Keratinocyte (primary cell): Measurements from ENCODE around the gene PDE12. TPM values are rescaled to one million over a fixed set of nuclear protein-coding genes. Genes with fewer than 3 reads are reported as not detected.

Experiments used
- DNase-seq: peaks from one replicate; pipeline ENCODE4 v3.0.0-alpha.2; 2011; ENCODE audit warnings: low read depth, missing footprints, low spot score
- FAIRE-seq: peaks from 2 replicates; lab custom pipeline; 2011; peaks lifted over from hg19 to GRCh38; lab: Jason Lieb, UNC
- H2AFZ ChIP-seq: 2 replicates; pipeline ENCODE4 v1.6.0; 2012; ENCODE audit warnings: low read length, control low read depth, inconsistent platforms; ENCODE audit not compliant: control insufficient read depth
- H3K27ac ChIP-seq: 2 replicates; pipeline ENCODE4 v1.5.1; 2011; ENCODE audit warnings: low read length; ENCODE audit not compliant: control insufficient read depth, insufficient read depth
- H3K27me3 ChIP-seq: 3 replicates; pipeline ENCODE4 v1.6.0; 2011; ENCODE audit warnings: low read length; ENCODE audit not compliant: control insufficient read depth, insufficient read depth; ENCODE audit errors: extremely low read depth
- H3K36me3 ChIP-seq, 2 experiments: 2 replicates in 1 of 2; 3 replicates in 1 of 2; pipeline ENCODE4 v1.5.1; 2011; ENCODE audit warnings: low read length in 2 of 2, mild to moderate bottlenecking in 1 of 2; ENCODE audit not compliant: control insufficient read depth in 2 of 2, insufficient read depth in 2 of 2; ENCODE audit errors: extremely low read depth in 1 of 2
- H3K4me1 ChIP-seq: 3 replicates; pipeline ENCODE4 v1.5.1; 2011; ENCODE audit warnings: low read length; ENCODE audit not compliant: control insufficient read depth, insufficient read depth; ENCODE audit errors: extremely low read depth
- H3K4me2 ChIP-seq: 3 replicates; pipeline ENCODE4 v1.6.0; 2011; ENCODE audit warnings: low read depth, low read length; ENCODE audit not compliant: control insufficient read depth, insufficient read depth; ENCODE audit errors: extremely low read depth
- H3K4me3 ChIP-seq, 3 experiments: fragments of 200-600 bp in 1 of 3; sonication (generic) in 1 of 3; 2 replicates in 2 of 3; 3 replicates in 1 of 3; pipeline ENCODE4 v1.5.1; 2011 to 2016; ENCODE audit warnings: low read length in 3 of 3, mild to moderate bottlenecking in 3 of 3, control low read depth in 2 of 3, inconsistent platforms in 1 of 3, low read depth in 1 of 3, mixed read lengths in 1 of 3, mixed run types in 1 of 3, moderate library complexity in 1 of 3; ENCODE audit not compliant: control insufficient read depth in 2 of 3, insufficient read depth in 2 of 3; ENCODE audit errors: extremely low read depth in 1 of 3
- H3K79me2 ChIP-seq: 2 replicates; pipeline ENCODE4 v1.6.0; 2012; ENCODE audit warnings: low read length; ENCODE audit not compliant: control insufficient read depth, insufficient read depth
- H3K9ac ChIP-seq: 3 replicates; pipeline ENCODE4 v1.6.0; 2011; ENCODE audit warnings: low read length; ENCODE audit not compliant: control insufficient read depth, insufficient read depth; ENCODE audit errors: extremely low read depth
- H3K9me1 ChIP-seq: 3 replicates; pipeline ENCODE4 v1.6.0; 2011; ENCODE audit warnings: low read length; ENCODE audit not compliant: control insufficient read depth, insufficient read depth; ENCODE audit errors: extremely low read depth
- H3K9me3 ChIP-seq: 2 replicates; pipeline ENCODE4 v1.5.1; 2012; ENCODE audit warnings: low read depth, low read length; ENCODE audit not compliant: control insufficient read depth
- H4K20me1 ChIP-seq: 3 replicates; pipeline ENCODE4 v1.6.0; 2011; ENCODE audit warnings: low read length; ENCODE audit not compliant: control insufficient read depth, insufficient read depth; ENCODE audit errors: extremely low read depth
- CTCF ChIP-seq, 3 experiments: IDR thresholded peaks in 1 of 3; conservative IDR thresholded peaks in 1 of 3; optimal IDR thresholded peaks in 1 of 3; 2 replicates in 2 of 3; 3 replicates in 1 of 3; pipeline versions ENCODE3 to v1.5.1; 2011; ENCODE audit warnings: low read length in 3 of 3, mild to moderate bottlenecking in 3 of 3, moderate library complexity in 2 of 3, control low read depth in 1 of 3, inconsistent platforms in 1 of 3; ENCODE audit not compliant: insufficient read depth in 2 of 3; ENCODE audit errors: extremely low read depth in 1 of 3
- EZH2 ChIP-seq: IDR thresholded peaks from one replicate; pipeline ENCODE4 v1.6.1; 2012; ENCODE audit warnings: inconsistent platforms, mild to moderate bottlenecking, low read length, moderate library complexity
- dilution Hi-C: fragments of 300-500 bp; cut with MboI; formaldehyde crosslinking; loops from one replicate; pipeline ENCODE4 v1.7.0; 2020; ENCODE audit warnings: low sequenced_read_pairs; ENCODE audit not compliant: extremely low pct_ligation_motif_present
- polyA plus RNA-seq, 5 experiments: library from polyadenylated mRNA; depleted of rRNA in 3 of 5; stranded (reverse) in 3 of 5; stranded (forward) in 1 of 5; unstranded in 1 of 5; fragments of >200 nt; gene quantifications; 1 replicate in 1 of 5; 2 replicates in 3 of 5; 3 replicates in 1 of 5; pipeline versions ENCODE4 v1.2.1 to v1.2.3, GENCODE V29; 2011 to 2012; ENCODE audit warnings: missing spikeins in 2 of 5, low read depth in 1 of 5, low replicate concordance in 1 of 5

PDE12 gene
- polyA plus RNA-seq, 1 donor (not counting 4 experiments of a cell fraction or from before 2014, with no cell fraction given) = 15.2 TPM

GRCh38 chr3:57596495-57597126 is 40.5 kb downstream of the PDE12 start:
- H3K9me1 ChIP-seq = no peaks in the 10 kb centered on the region
- peak overlapping the region; percentile 57 to 95 (median 92) for H3K4me3 ChIP-seq
- no peaks in the 10 kb centered on the region for H3K9me3 ChIP-seq
- H3K4me1 ChIP-seq = peaks cover 15% of the 10 kb centered on the region
- H3K4me2 ChIP-seq = peak overlapping the region; percentile 72
- DNase-seq = no peak
- dilution Hi-C loops = no loop called here
- H4K20me1 ChIP-seq = peaks cover 34% of the 10 kb centered on the region
- no peak for TF ChIP-seq CTCF (optimal IDR thresholded peaks at IDR 0.05 in 1 of 3, IDR thresholded peaks at IDR 0.05 in 1 of 3, conservative IDR thresholded peaks at IDR 0.05 in 1 of 3; ENCODE audit: extremely low read depth in 1 of 3, insufficient read depth in 2 of 3, low read length in 3 of 3)
- TF ChIP-seq EZH2 = no peak
- peak overlapping the region; percentile 95 for H3K27ac ChIP-seq
- H3K36me3 ChIP-seq = no peaks in the 10 kb centered on the region
- peaks cover 61% of the 10 kb centered on the region for H3K79me2 ChIP-seq
- no peaks in the 10 kb centered on the region for H3K27me3 ChIP-seq
- FAIRE-seq = peak; percentile 39
- H3K9ac ChIP-seq = peak overlapping the region; percentile 97
- H2AFZ ChIP-seq = no peak overlapping the region

- dilution Hi-C loops = no loop called here
- Histone ChIP-seq H3K4me2 (peak within 1 kb of the TSS; percentile 86), H4K20me1 (peaks cover 30% of the 10 kb centered on the region), H3K27me3 (no peaks in the 10 kb centered on the region), H3K9ac (peak within 1 kb of the TSS; percentile 97), H3K4me3 (peak within 1 kb of the TSS; percentile 57 to 95 (median 92)), H3K4me1 (peaks cover 15% of the 10 kb centered on the region), H3K9me3 (no peaks in the 10 kb centered on the region), H3K27ac (peak within 1 kb of the TSS; percentile 99), H3K9me1 (no peaks in the 10 kb centered on the region), H2AFZ (peak within 1 kb of the TSS; percentile 79), H3K36me3 (no peaks in the 10 kb centered on the region), H3K79me2 (peaks cover 54% of the 10 kb centered on the region)
- TF ChIP-seq EZH2 (no peak), CTCF (optimal IDR thresholded peaks at IDR 0.05 in 1 of 3, IDR thresholded peaks at IDR 0.05 in 1 of 3, conservative IDR thresholded peaks at IDR 0.05 in 1 of 3; ENCODE audit: extremely low read depth in 1 of 3, insufficient read depth in 2 of 3, low read length in 3 of 3) (peak; percentile 14 to 48 (median 20))
- DNase-seq (peak; percentile 95), FAIRE-seq (peak; percentile 95)
Observed at GRCh38 chr3:57597127-57597923, 41.3 kb downstream of the PDE12 start, which contains the start of gene ARF4. Gene ARF4, minus strand, starts transcription at chr3:57597344. Its CDS starts 204 bp downstream, at chr3:57597140.
